C4-2B (cell line): ENCODE measurements around the gene ARPC4.

Source experiments
- CTCF ChIP-seq: fragments of 450-650 bp; conservative IDR thresholded peaks from 2 replicates; pipeline ENCODE4 v1.5.1; 2017; ENCODE audit warnings: mild to moderate bottlenecking
- ZFX ChIP-seq: fragments of 450-650 bp; IDR thresholded peaks from 2 replicates; pipeline ENCODE4 v1.6.1; 2017

GRCh38 chr3:9779075-9779593 lies 13.7 kb upstream of the ARPC4 start:
- TF ChIP-seq CTCF (no peak), ZFX (no peak)
